ENCODE measurements around the gene RBBP8NL.

Gene RBBP8NL

GRCh38 chr20:62409931-62410745, 17.2 kb downstream of the RBBP8NL start:
- TF ChIP-seq USF1 (IDR thresholded peaks at IDR 0.05) (no peak), CREB1 (IDR thresholded peaks at IDR 0.05; ENCODE audit: low read depth) (no peak), REST (IDR thresholded peaks at IDR 0.05; ENCODE audit: low read depth) (no peak), CEBPB (IDR thresholded peaks at IDR 0.05) (no peak), MAX (IDR thresholded peaks at IDR 0.05) (no peak; the same call in 1 of the 2 replicates), TCF12 (IDR thresholded peaks at IDR 0.05; ENCODE audit: low read depth) (no peak), TAF1 (IDR thresholded peaks at IDR 0.05; ENCODE audit: low read depth) (no peak), RAD21 (IDR thresholded peaks at IDR 0.05; ENCODE audit: low read depth) (peak; percentile 69), YY1 (IDR thresholded peaks at IDR 0.05; ENCODE audit: low read depth) (no peak), ZBTB7A (IDR thresholded peaks at IDR 0.05; ENCODE audit: low read depth) (peak; percentile 91), FOXM1 (IDR thresholded peaks at IDR 0.05; ENCODE audit: borderline replicate concordance, low read depth) (no peak), EGR1 (IDR thresholded peaks at IDR 0.05) (no peak; the same call in 1 of the 2 replicates), TEAD4 (IDR thresholded peaks at IDR 0.05) (no peak), EP300 (IDR thresholded peaks at IDR 0.05; ENCODE audit: borderline replicate concordance) (0 out of 2 replicates have a peak, but pooled peaks have one; percentile 5), NFIC (IDR thresholded peaks at IDR 0.05) (no peak; the same call in 1 of the 2 replicates)

- TF ChIP-seq REST (IDR thresholded peaks at IDR 0.05; ENCODE audit: low read depth): no peak
- TF ChIP-seq CREB1 (IDR thresholded peaks at IDR 0.05; ENCODE audit: low read depth): no peak
- no peak for TF ChIP-seq USF1 (IDR thresholded peaks at IDR 0.05)
- no peak for TF ChIP-seq TCF12 (IDR thresholded peaks at IDR 0.05; ENCODE audit: low read depth)
- TF ChIP-seq ZBTB7A (IDR thresholded peaks at IDR 0.05; ENCODE audit: low read depth): no peak
- no peak for TF ChIP-seq EP300 (IDR thresholded peaks at IDR 0.05; ENCODE audit: borderline replicate concordance)
- no peak for TF ChIP-seq RAD21 (IDR thresholded peaks at IDR 0.05; ENCODE audit: low read depth)
- no peak for TF ChIP-seq FOXM1 (IDR thresholded peaks at IDR 0.05; ENCODE audit: borderline replicate concordance, low read depth)
- no peak for TF ChIP-seq NFIC (IDR thresholded peaks at IDR 0.05)
- TF ChIP-seq YY1 (IDR thresholded peaks at IDR 0.05; ENCODE audit: low read depth): no peak
- no peak for TF ChIP-seq EGR1 (IDR thresholded peaks at IDR 0.05)
- no peak for TF ChIP-seq TAF1 (IDR thresholded peaks at IDR 0.05; ENCODE audit: low read depth)
- no peak for TF ChIP-seq MAX (IDR thresholded peaks at IDR 0.05)
Measured at GRCh38 chr20:62409086-62409853, 18.1 kb downstream of the RBBP8NL start.

- TF ChIP-seq EGR1 (IDR thresholded peaks at IDR 0.05) (no peak), FOXM1 (IDR thresholded peaks at IDR 0.05; ENCODE audit: borderline replicate concordance, low read depth) (no peak), EP300 (IDR thresholded peaks at IDR 0.05; ENCODE audit: borderline replicate concordance) (no peak), CEBPB (IDR thresholded peaks at IDR 0.05) (no peak), RAD21 (IDR thresholded peaks at IDR 0.05; ENCODE audit: low read depth) (no peak), ZBTB7A (IDR thresholded peaks at IDR 0.05; ENCODE audit: low read depth) (no peak), TCF12 (IDR thresholded peaks at IDR 0.05; ENCODE audit: low read depth) (no peak), NFIC (IDR thresholded peaks at IDR 0.05) (no peak), MAX (IDR thresholded peaks at IDR 0.05) (no peak), YY1 (IDR thresholded peaks at IDR 0.05; ENCODE audit: low read depth) (no peak), TEAD4 (IDR thresholded peaks at IDR 0.05) (no peak), CREB1 (IDR thresholded peaks at IDR 0.05; ENCODE audit: low read depth) (no peak), REST (IDR thresholded peaks at IDR 0.05; ENCODE audit: low read depth) (no peak), USF1 (IDR thresholded peaks at IDR 0.05) (no peak)
Measured at GRCh38 chr20:62408640-62409039, 18.7 kb downstream of the RBBP8NL start.

Measured in Ishikawa (cell line).